Activated T-cell treated with anti-CD3 and anti-CD28 coated beads, Interleukin-2, amount 50 U/mL, for 4 hours (primary cell): ENCODE measurements around the gene RDH12. TPM values are rescaled to one million over a fixed set of nuclear protein-coding genes. Genes with fewer than 3 reads are reported as not detected.

ENCODE experiments used
- ATAC-seq, 2 donors: fragments of 200-7000 bp; cut with Tn5 transposase; one replicate each; pipeline ENCODE4 v1.10.0; 2021
- DNase-seq: peaks from one replicate; pipeline ENCODE4 v3.0.0-alpha.2; 2020
- H3K27me3 Mint-ChIP-seq: one replicate; pipeline ENCODE4 v1.8.0; 2021; ENCODE audit warnings: low read depth, mixed read lengths
- H3K36me3 Mint-ChIP-seq: one replicate; pipeline ENCODE4 v1.8.0; 2022; ENCODE audit warnings: mixed read lengths; ENCODE audit not compliant: insufficient read depth
- H3K4me1 Mint-ChIP-seq: one replicate; pipeline ENCODE4 v1.8.0; 2021; ENCODE audit warnings: low read depth, mixed read lengths
- H3K4me3 Mint-ChIP-seq: one replicate; pipeline ENCODE4 v1.8.0; 2021; ENCODE audit warnings: mild to moderate bottlenecking, moderate library complexity, mixed read lengths
- H3K9me3 Mint-ChIP-seq: one replicate; pipeline ENCODE4 v1.8.0; 2021; ENCODE audit warnings: mixed read lengths
- total RNA-seq, 3 donors: library from RNA; stranded (reverse); gene quantifications; one replicate each; pipeline ENCODE4 v1.2.1, GENCODE V29; 2021

RDH12 gene
- total RNA-seq, 3 donors from 2014 or later, result 0.15 TPM; not detected in 2

DNA sequence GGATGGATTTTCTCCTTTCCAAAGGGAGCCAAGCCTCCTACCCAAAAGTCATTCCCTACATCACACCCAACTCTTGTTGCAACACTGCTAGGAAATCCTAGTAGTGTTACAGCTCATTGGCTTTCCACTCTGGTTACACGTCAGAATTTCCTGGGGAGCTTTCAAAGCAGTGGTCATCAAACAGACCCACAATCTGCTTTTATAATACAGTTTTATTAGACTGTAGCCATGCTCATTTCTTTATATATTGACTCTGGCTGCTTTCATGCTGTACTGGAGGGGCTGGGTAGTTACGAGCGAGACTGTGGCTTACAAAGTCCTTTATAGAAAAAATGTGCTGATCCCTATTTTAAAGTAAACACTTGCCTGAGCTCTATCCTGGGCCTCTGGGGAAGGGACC, 80.4 kb downstream of the RDH12 start:
- peaks cover 73% of the 10 kb centered on the region for H3K36me3 Mint-ChIP-seq
- DNase-seq (no peak), ATAC-seq (no peak)
- no peak overlapping the region for H3K4me3 Mint-ChIP-seq
- H3K4me1 Mint-ChIP-seq, result no peaks in the 10 kb centered on the region
- H3K27me3 Mint-ChIP-seq, result no peaks in the 10 kb centered on the region
- H3K9me3 Mint-ChIP-seq, result no peaks in the 10 kb centered on the region

Other genes with a start within 250 kb of the RDH12 start
- gene TMEM229B, start 213.2 kb upstream of the RDH12 start, total RNA-seq, result 1 to 10 TPM; 3.5 to 4.9 (median 4.2) TPM
- gene PLEKHH1, start 168.6 kb upstream of the RDH12 start, total RNA-seq, result 1 to 10 TPM; 1.1 to 2.3 (median 1.1) TPM
- 10 to 100 TPM; 37.2 to 41.4 (median 39.6) TPM for gene PIGH, start 101.6 kb upstream of the RDH12 start, total RNA-seq
- 1 to 10 TPM; 3.1 to 4.6 (median 4.3) TPM for gene ARG2, start 82.0 kb upstream of the RDH12 start, total RNA-seq
- gene VTI1B, start 27.3 kb upstream of the RDH12 start, total RNA-seq, result 10 to 100 TPM; 79.2 to 86.8 (median 80.1) TPM
- 10 to 100 TPM; 37.9 to 43.3 (median 42.5) TPM for gene RDH11, start 6.1 kb upstream of the RDH12 start, total RNA-seq
- 10 to 100 TPM; 12.3 to 13.6 (median 12.8) TPM for gene ZFYVE26, start 114.7 kb downstream of the RDH12 start, total RNA-seq
- gene RAD51B, start 117.9 kb downstream of the RDH12 start, total RNA-seq, result 10 to 100 TPM; 10.6 to 16.1 (median 14.2) TPM